Measurements from ENCODE around the gene MLIP.

DNA sequence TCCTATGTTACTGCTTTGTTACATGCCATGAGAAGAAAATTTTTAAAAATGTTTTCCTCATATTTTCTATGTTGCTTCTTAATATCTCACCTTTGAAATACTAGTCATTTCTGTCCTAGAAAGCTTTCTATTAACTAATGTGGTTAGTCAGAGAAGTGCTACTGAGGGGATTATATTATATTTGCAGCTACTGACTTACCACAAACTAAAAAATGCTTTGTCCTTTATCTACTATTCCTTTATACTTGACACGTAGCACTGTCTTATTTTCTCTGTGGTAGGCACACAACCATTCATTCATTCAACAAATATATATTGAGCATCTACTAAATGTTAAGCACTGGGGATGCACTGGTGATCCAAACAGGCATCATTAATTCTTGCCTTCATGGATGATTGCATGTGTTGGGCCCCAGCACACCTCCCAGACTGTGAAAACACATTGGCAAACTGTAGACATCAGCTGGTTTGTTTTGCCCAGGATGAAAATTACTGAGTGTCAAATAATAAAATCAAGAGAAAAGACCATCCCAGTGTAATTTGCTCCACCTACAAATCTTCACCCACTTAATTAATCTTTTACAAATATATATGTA lies 10.7 kb upstream of the MLIP start:
- TF ChIP-seq, protein P1, sequence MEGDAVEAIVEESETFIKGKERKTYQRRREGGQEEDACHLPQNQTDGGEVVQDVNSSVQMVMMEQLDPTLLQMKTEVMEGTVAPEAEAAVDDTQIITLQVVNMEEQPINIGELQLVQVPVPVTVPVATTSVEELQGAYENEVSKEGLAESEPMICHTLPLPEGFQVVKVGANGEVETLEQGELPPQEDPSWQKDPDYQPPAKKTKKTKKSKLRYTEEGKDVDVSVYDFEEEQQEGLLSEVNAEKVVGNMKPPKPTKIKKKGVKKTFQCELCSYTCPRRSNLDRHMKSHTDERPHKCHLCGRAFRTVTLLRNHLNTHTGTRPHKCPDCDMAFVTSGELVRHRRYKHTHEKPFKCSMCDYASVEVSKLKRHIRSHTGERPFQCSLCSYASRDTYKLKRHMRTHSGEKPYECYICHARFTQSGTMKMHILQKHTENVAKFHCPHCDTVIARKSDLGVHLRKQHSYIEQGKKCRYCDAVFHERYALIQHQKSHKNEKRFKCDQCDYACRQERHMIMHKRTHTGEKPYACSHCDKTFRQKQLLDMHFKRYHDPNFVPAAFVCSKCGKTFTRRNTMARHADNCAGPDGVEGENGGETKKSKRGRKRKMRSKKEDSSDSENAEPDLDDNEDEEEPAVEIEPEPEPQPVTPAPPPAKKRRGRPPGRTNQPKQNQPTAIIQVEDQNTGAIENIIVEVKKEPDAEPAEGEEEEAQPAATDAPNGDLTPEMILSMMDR (IDR thresholded peaks at IDR 0.05), result no peak
- TF ChIP-seq POLR2A (IDR thresholded peaks at IDR 0.05), result no peak

All from vagina (tissue), 2 donors.